GM12878 (cell line): ENCODE results near the gene RHBDF2. TPM values are rescaled to one million over a fixed set of nuclear protein-coding genes. Genes with fewer than 3 reads are reported as not detected.
A peak's percentile ranks its signal among the peaks of the same experiment; 100 is the strongest.

ENCODE experiments used
- ATAC-seq: fragments of 200-7000 bp; cut with Tn5 transposase; 3 replicates; pipeline ENCODE4 v1.9.1; 2020; ENCODE audit warnings: mild to moderate bottlenecking, moderate library complexity
- BruUV-seq: library from RNA; stranded (reverse); fragments of 400-500 nt; replicated peaks from 2 replicates; lab custom pipeline; 2021; lab: Mats Ljungman, UMichigan
- CTCF ChIA-PET: fragments of 300-600 bp; sonication (Branson Sonifier 250); formaldehyde crosslinking; extraction: SDS; loops from one replicate; lab custom pipeline; 2021; ENCODE audit warnings: inconsistent platforms; lab: Yijun Ruan, JAX
- POLR2A ChIA-PET: fragments of 350-600 bp; formaldehyde crosslinking; extraction: SDS; loops from one replicate; lab custom pipeline; 2021; ENCODE audit warnings: inconsistent platforms; lab: Charles Lee
- RAD21 ChIA-PET: fragments of 300-600 bp; sonication (Branson Sonifier 250); formaldehyde crosslinking; loops from one replicate; lab custom pipeline; 2023; ENCODE audit warnings: antibody characterized with exemption; ENCODE audit not compliant: unreplicated experiment; lab: Charles Lee
- SMC1A ChIA-PET: fragments of 300-600 bp; sonication (Branson Sonifier 250); formaldehyde crosslinking; loops from one replicate; lab custom pipeline; 2023; ENCODE audit not compliant: unreplicated experiment, uncharacterized antibody; lab: Charles Lee
- DNase-seq: peaks from one replicate; pipeline ENCODE4 v3.0.0-alpha.2; 2011; ENCODE audit warnings: low read depth, low spot score
- FAIRE-seq: peaks from 3 replicates; lab custom pipeline; 2011; peaks lifted over from hg19 to GRCh38; lab: Jason Lieb, UNC
- H2AFZ ChIP-seq: 2 replicates; pipeline ENCODE4 v1.6.0; 2011; ENCODE audit warnings: low read depth, low read length, control low read depth; ENCODE audit not compliant: control insufficient read depth
- H3K27ac ChIP-seq: 2 replicates; pipeline ENCODE4 v1.5.1; 2011; ENCODE audit warnings: control low read depth; ENCODE audit not compliant: control insufficient read depth, insufficient read depth
- H3K27me3 ChIP-seq, 2 experiments: replicated peaks in 1 of 2; 2 replicates each; pipeline versions ENCODE4 v1.6.0 to v1.6.1; 2011; ENCODE audit warnings: low read length in 1 of 2; ENCODE audit not compliant: control insufficient read depth in 2 of 2, insufficient read depth in 2 of 2
- H3K36me3 ChIP-seq, 2 experiments: 2 replicates each; pipeline ENCODE4 v1.5.1; 2011; ENCODE audit warnings: low read length in 1 of 2; ENCODE audit not compliant: control insufficient read depth in 2 of 2, insufficient read depth in 2 of 2
- H3K4me1 ChIP-seq: 2 replicates; pipeline ENCODE4 v1.6.1; 2011; ENCODE audit warnings: mild to moderate bottlenecking, low read length, moderate library complexity, mixed read lengths; ENCODE audit not compliant: control insufficient read depth, insufficient read depth
- H3K4me2 ChIP-seq: 2 replicates; pipeline ENCODE4 v1.6.0; 2011; ENCODE audit warnings: control low read depth; ENCODE audit not compliant: control insufficient read depth, insufficient read depth
- H3K4me3 ChIP-seq: fragments of 200-600 bp; sonication (generic); 2 replicates; pipeline ENCODE4 v1.5.1; 2016
- H3K79me2 ChIP-seq: 2 replicates; pipeline ENCODE4 v1.6.0; 2011; ENCODE audit warnings: low read length; ENCODE audit not compliant: control insufficient read depth, insufficient read depth
- H3K9ac ChIP-seq: 2 replicates; pipeline ENCODE4 v1.8.0; 2011; ENCODE audit warnings: low read length, control low read depth, mixed read lengths; ENCODE audit not compliant: control insufficient read depth, insufficient read depth
- H3K9me3 ChIP-seq: replicated peaks from 3 replicates; pipeline ENCODE4 v1.5.1; 2011; ENCODE audit warnings: mild to moderate bottlenecking, low read length; ENCODE audit not compliant: control insufficient read depth, insufficient read depth
- H4K20me1 ChIP-seq: 2 replicates; pipeline ENCODE4 v1.6.0; 2011; ENCODE audit not compliant: control insufficient read depth, insufficient read depth
- CHD2 ChIP-seq: IDR thresholded peaks from 2 replicates; pipeline ENCODE4 v1.6.1; 2011; ENCODE audit warnings: low read depth, low read length, improper control_type of control experiment, borderline replicate concordance
- ELK1 ChIP-seq: IDR thresholded peaks from 2 replicates; pipeline ENCODE4 v1.6.1; 2012; ENCODE audit warnings: low read depth, low read length, improper control_type of control experiment
- MEF2B ChIP-seq: fragments of 450-650 bp; IDR thresholded peaks from 2 replicates; pipeline ENCODE4 v1.6.1; 2018; ENCODE audit warnings: mild to moderate bottlenecking, moderate library complexity; ENCODE audit not compliant: partially characterized antibody, poor library complexity, severe bottlenecking
- PKNOX1 ChIP-seq: fragments of 450-650 bp; IDR thresholded peaks from 2 replicates; pipeline ENCODE4 v1.6.1; 2016; ENCODE audit warnings: mild to moderate bottlenecking
- SIN3A ChIP-seq: IDR thresholded peaks from 2 replicates; pipeline ENCODE4 v1.6.1; 2012; ENCODE audit warnings: low read depth, low read length, improper control_type of control experiment
- SP1 ChIP-seq: IDR thresholded peaks from one replicate; pipeline ENCODE4 v1.6.1; 2011; ENCODE audit warnings: low read depth, low read length
- YY1 ChIP-seq: IDR thresholded peaks from 2 replicates; pipeline ENCODE4 v1.6.1; 2011; ENCODE audit warnings: low read depth, mild to moderate bottlenecking, low read length
- WGBS: methylation state at CpG from one replicate; pipeline ENCODE4 v1.1.6; 2016; ENCODE audit warnings: low lambda C conversion rate; ENCODE audit not compliant: insufficient replicate concordance, insufficient coverage; ENCODE audit errors: missing lambda C conversion rate; 5-methylcytosine and 5-hydroxymethylcytosine counted together
- in situ Hi-C: fragments of 300-500 bp; cut with MboI; formaldehyde crosslinking; loops from 9 replicates; pipeline ENCODE4 v1.14.3; 2018; ENCODE audit warnings: mixed read lengths
- intact Hi-C: fragments of 100-400 bp; cut with micrococcal nuclease; formaldehyde crosslinking; loops from one replicate; pipeline ENCODE4 v1.14.2; 2022; ENCODE audit not compliant: unreplicated experiment
- polyA plus RNA-seq, 11 experiments: library from polyadenylated mRNA; depleted of rRNA in 4 of 11; unstranded in 6 of 11; stranded (reverse) in 5 of 11; fragments of >200 nt; fragmentation: Nextera tagmentation in 4 of 11; fragmentation: Illumina TruSeq in 1 of 11; extraction: Ambion mirVana in 4 of 11; extraction: Trizol in 1 of 11; gene quantifications; 1 replicate in 1 of 11; 2 replicates in 10 of 11; pipeline versions ENCODE4 v1.2.1 to v1.2.3, GENCODE V29; 2011 to 2016; ENCODE audit warnings: inconsistent platforms in 2 of 11, missing spikeins in 2 of 11, low read depth in 1 of 11
- total RNA-seq, 4 experiments: library from RNA; depleted of rRNA in 3 of 4; stranded (reverse); fragments of >200 nt in 3 of 4; fragmentation: Illumina TruSeq in 1 of 4; extraction: Trizol in 1 of 4; gene quantifications; 2 replicates each; pipeline versions ENCODE4 v1.2.1 to v1.2.3, GENCODE V29; 2013 to 2021
- TF ChIP-seq, protein P1 (sequence below), 3 experiments: IDR thresholded peaks in 2 of 3; conservative IDR thresholded peaks in 1 of 3; 2 replicates each; pipeline ENCODE4 v1.5.1; 2011; ENCODE audit warnings: low read depth in 3 of 3, low read length in 3 of 3, mild to moderate bottlenecking in 3 of 3, control low read depth in 2 of 3, moderate library complexity in 2 of 3, inconsistent platforms in 1 of 3, mixed read lengths in 1 of 3; ENCODE audit not compliant: control insufficient read depth in 2 of 3, insufficient read depth in 1 of 3; ENCODE audit errors: extremely low read depth in 1 of 3

Gene RHBDF2
- total and polyA plus RNA-seq, 10 of the 15 experiments (the other 5 are each of a cell fraction or from before 2014, with no cell fraction given), result 0.97 to 43.0 (median 18.7) TPM

- Histone ChIP-seq H2AFZ (peak overlapping the region; percentile 82), H3K27me3 (no peaks in the 10 kb centered on the region), H3K4me3 (peak overlapping the region; percentile 50; the same call in 1 of the 2 replicates), H3K4me2 (peak overlapping the region; percentile 76), H3K9ac (peak overlapping the region; percentile 53), H3K79me2 (no peaks in the 10 kb centered on the region)
- ChIA-PET POLR2A (interaction anchor here (0.7 to 2.1 kb wide), 5 partner anchors 23 to 1438 kb away, joined by 3 to 13 read pairs (median 5); no protein-coding TSS in a partner anchor), SMC1A (interaction anchor here (0.6 to 2.8 kb wide), 16 partner anchors 12 to 539 kb away, joined by 3 to 16 read pairs (median 3); no protein-coding TSS in a partner anchor)
- intact Hi-C loops, result no loop called here
- no peak for FAIRE-seq
- WGBS, result 3% methylated on average over 15 of the region's 15 CpGs
- no TSS peak for BruUV-seq
- TF ChIP-seq SIN3A, result no peak
- no peak for TF ChIP-seq SP1
- TF ChIP-seq, protein P1, sequence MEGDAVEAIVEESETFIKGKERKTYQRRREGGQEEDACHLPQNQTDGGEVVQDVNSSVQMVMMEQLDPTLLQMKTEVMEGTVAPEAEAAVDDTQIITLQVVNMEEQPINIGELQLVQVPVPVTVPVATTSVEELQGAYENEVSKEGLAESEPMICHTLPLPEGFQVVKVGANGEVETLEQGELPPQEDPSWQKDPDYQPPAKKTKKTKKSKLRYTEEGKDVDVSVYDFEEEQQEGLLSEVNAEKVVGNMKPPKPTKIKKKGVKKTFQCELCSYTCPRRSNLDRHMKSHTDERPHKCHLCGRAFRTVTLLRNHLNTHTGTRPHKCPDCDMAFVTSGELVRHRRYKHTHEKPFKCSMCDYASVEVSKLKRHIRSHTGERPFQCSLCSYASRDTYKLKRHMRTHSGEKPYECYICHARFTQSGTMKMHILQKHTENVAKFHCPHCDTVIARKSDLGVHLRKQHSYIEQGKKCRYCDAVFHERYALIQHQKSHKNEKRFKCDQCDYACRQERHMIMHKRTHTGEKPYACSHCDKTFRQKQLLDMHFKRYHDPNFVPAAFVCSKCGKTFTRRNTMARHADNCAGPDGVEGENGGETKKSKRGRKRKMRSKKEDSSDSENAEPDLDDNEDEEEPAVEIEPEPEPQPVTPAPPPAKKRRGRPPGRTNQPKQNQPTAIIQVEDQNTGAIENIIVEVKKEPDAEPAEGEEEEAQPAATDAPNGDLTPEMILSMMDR (IDR thresholded peaks at IDR 0.05 in 2 of 3, conservative IDR thresholded peaks at IDR 0.05 in 1 of 3; ENCODE audit: control insufficient read depth in 2 of 3, extremely low read depth in 1 of 3, insufficient read depth in 1 of 3, low read depth in 3 of 3, low read length in 3 of 3), result no peak
- peak; percentile 63 for TF ChIP-seq MEF2B
- TF ChIP-seq PKNOX1, result no peak
- no peak for TF ChIP-seq YY1
- 0 out of 2 replicates have a peak, but pooled peaks have one; percentile 21 for TF ChIP-seq CHD2
- TF ChIP-seq ELK1, result no peak
- TF ChIP-seq, all 136 proteins: peak for 2
- DNase-seq (no peak), ATAC-seq (peak; percentile 76)
- H3K4me1 ChIP-seq, result peaks cover 12% of the 10 kb centered on the region
- ChIA-PET RAD21 (interaction anchor here (0.5 to 2.5 kb wide), 19 partner anchors 12 to 707 kb away, joined by 3 to 20 read pairs (median 4); partner anchors contain the start of gene PRCD), CTCF (interaction anchor here (0.6 to 4.0 kb wide), 19 partner anchors 12 to 1355 kb away, joined by 3 to 41 read pairs (median 5); partner anchors contain the start of genes PRCD and ST6GALNAC2)
- H3K9me3 ChIP-seq, result no peaks in the 10 kb centered on the region
- peak overlapping the region; percentile 73 for H3K27ac ChIP-seq
- in situ Hi-C loops, result no loop called here
- no peaks in the 10 kb centered on the region for H3K36me3 ChIP-seq
- H4K20me1 ChIP-seq, result no peaks in the 10 kb centered on the region
These were observed 26.9 kb upstream of the RHBDF2 start for GRCh38 chr17:76528156-76528527.
